OCI-LY1 (cell line): Measurements from ENCODE around the gene SUSD3.

Experiments used
- CTCF ChIP-seq: fragments of 200-600 bp; sonication (generic), shearing (Covaris generic); IDR thresholded peaks from 2 replicates; pipeline ENCODE4 v1.5.1; 2017; ENCODE audit warnings: mild to moderate bottlenecking, antibody characterized with exemption, low read length, moderate library complexity, mixed read lengths
- EZH2 ChIP-seq: fragments of 200-600 bp; sonication (generic), shearing (Covaris generic); IDR thresholded peaks from 2 replicates; pipeline ENCODE4 v1.8.0; 2017; ENCODE audit warnings: borderline replicate concordance, mixed run types, mild to moderate bottlenecking, antibody characterized with exemption, low read length, moderate library complexity, mixed read lengths

- TF ChIP-seq CTCF (no peak), EZH2 (no peak)
Measured at GRCh38 chr9:93043122-93043521, 15.4 kb upstream of the SUSD3 start.
